Nucleus accumbens (tissue), 56 donors: ENCODE data around the gene MYH8.

Source experiments
- DNase-seq, 56 donors: peaks; one replicate each; lab custom pipeline; 2025; lab: John Stamatoyannopoulos, UW

The MYH8 gene

DNA sequence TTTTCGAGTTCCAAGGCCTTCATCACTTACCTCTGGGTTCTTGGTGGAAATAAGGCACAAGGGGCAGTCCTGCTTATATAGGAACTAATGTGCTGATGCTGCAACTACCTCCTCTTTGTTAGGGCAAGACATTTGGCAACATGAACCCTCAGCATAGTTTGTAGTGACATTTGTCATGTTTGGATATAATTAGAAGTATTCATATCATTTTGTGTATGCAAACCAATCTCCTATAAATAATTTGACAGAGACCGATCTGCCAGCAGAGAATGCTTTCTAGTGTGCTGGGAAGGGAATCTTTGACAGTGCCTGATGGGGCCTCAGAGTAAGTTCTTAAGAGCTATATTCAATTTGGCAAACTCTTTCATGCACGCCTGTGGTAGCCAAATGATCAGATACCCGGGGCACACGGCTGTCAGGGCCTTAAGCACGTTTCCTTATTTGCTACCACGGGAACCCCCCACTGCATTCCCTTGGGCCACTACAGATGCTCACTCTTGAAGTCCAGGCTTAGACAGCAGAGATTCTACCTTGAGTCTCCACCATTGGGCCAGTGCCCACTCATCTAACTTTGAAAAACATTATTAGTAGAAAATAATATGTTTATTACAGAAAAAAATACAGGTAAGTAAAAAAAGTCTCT, at the start of gene MYH8:
MYH8 (minus strand) TSS at position 51 of the 643 bp plus-strand sequence. CDS start 1,723 bp downstream, outside the sequence.
- DNase-seq: no peak

DNA sequence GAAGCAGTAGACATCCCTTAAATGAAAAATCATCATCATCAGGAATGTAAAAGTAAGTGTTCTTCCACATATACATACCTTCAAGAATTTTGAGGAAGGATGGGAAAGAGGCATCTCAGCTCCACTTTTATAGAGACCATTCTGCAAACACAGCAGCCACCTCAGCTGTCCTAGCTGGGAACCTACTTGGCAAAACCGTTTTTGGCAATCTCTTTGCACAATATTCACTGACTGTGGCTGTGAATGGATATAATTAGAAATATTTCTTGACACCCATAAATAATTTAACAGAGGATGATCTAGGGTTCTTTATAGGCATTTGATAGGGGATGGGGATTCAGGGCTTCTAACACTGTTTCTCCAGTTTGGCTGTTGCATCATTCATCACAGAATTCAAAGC, 47.7 kb upstream of the MYH8 start, which contains the start of gene MYH4:
MYH4 (minus strand) TSS at position 101 of the 400 bp plus-strand sequence. CDS start 2,814 bp downstream, outside the sequence.
- DNase-seq: no peak

DNA sequence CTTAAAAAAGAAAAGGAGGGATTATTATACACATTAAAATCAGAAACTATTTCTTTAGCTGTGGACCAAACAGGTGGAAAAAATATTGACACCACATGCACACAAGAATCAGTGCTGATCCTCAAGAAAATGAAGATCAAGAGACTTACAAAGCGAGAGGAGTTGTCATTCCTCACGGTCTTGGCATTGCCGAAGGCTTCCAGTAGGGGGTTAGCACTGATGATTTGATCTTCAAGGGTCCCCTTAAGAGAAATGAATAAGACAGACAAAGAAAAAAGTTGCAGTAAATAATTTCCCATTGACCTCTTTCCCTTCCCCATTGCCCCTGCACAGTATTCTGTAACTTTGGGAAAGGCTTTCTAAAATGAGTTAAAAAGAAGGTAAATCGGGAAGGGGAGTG, 41.7 kb upstream of the MYH8 start:
- DNase-seq: no peak

DNA sequence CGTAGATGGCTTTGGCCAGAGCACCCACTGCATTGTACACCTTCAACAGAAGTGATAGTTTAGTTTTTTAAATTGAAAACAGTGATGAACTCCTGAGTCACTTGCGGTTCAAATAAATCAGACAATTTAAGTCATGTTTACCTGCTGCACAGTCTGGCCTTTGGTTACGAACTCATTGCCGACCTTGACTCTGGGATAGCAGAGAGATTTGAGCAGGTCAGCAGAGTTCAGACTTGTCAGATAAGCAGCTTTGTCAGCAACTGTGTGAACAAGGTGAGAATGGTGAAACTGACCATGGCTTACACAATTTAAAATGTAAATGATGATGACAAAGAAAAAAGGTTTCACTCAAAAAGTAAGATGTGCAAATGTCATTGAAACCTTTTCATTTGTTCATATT, 38.3 kb upstream of the MYH8 start:
- no peak for DNase-seq

DNA sequence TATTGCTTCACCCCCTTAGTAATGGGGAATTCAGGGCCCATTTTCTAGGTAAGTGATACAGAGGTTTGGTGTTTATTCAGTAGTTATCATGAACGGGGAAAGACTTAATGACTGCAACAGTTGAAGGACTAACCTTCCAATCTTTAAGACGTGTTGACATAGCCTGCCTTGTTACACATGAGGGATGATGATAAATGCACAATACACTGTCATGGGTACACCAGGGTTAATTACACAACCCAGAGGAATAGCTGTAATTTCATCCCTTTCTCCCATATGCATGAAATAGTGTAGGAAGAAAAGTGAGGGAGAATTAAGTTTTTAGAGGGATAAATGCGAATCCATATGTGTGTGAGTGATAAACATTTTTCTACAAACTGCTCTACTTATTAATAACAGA, 37.0 kb upstream of the MYH8 start:
- DNase-seq: no peak

GRCh38 chr17:10457952-10458351, 36.2 kb upstream of the MYH8 start:
- no peak for DNase-seq

DNA sequence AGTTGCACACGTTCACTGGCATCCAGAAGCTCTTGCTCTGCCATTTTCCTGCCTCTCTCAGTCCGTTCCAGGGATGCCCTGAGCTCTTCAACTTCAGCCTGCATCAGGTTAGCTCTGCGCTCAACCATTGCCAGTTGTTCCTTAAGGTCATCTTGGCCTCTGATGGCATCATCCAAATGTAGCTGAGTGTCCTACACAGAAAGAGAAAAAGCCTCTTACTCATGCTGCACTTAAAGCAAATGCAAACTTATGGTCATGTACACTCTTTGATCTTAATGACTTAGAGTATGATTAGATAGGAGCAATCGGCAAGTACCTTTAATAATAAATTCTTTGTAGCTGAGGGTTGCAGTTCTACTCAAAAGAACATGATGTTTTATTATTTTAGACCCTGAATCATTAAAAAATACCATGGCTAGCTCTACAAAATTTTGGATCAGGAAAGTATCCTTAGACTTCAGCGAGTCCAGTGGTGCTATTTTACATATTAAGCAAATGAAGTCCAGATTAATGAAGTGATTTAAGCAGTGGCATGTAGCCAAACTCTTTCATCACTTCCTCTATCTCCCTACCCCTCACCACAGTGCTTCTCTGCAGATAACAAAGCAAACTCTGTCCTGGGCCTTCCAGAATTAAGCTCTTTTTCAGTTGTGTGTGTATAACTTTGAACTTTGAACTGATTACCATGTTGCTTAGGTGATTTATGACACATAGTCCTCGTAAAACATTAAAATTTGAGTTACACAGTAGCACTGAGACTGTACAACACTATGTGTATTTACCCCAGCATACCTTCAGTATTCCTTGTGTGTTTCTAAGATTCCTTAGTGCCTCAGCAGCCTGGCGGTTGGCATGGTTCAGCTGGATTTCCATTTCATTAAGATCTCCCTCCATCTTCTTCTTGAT, 25.5 kb upstream of the MYH8 start:
- no peak for DNase-seq

DNA sequence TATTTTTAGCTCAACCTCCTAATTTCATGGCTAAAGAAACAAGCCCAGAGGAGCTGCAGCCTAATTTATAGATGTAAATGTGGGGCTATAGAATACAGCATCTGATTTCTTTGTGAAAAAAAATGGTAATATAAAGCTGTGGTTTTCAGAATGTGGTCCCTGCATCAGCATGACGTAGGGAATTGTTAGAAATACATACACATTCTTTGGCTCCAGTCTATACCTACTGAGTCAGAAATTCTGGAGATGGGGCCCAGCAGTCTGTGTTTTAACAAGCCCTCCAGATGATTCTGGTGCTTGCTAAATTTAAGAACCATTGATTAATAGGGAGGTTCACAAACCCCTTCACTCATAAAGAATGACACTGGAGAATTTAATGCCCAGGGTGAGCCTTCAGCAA, 18.1 kb upstream of the MYH8 start:
- DNase-seq: no peak

DNA sequence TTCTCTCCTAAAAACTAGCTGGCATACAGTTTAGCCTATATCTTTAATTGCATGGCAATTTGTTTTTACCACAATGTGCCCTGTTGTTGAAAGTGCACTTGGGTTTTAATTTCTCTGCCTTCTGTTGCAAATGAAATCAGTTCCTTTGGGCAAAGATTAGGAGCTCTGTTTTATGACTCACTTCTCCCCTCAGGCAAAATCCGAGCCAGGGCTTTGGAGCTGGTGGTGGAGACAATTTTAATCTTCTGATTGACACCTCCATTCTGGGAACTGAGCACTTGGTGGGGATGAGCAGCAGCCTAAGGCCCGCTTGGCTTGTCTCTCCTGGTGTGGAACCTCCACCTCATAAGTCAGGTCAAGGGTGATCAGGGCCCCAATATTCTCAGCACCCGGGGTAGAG, 13.3 kb upstream of the MYH8 start:
- DNase-seq: no peak

- DNase-seq: no peak
These were observed 7.8 kb upstream of the MYH8 start for GRCh38 chr17:10429421-10430045.

DNA sequence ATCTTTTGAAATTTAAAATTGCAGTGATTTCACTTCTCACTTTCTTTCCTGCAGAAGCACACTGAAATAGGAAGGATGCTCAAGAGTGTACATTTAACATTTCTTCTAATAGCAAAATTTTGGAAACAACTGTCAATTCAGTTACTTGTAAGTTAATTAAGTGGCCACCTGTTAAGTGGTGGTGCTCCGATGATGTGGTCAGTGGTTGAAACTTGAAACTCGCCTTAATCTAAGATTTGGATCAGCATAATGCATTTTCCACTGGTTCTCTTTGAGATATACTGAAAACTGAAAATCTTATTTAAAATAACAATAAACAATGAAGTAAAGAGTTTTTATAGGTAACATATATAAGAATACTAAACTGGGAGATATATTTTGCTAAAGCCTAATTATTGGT, 7.0 kb upstream of the MYH8 start:
- DNase-seq: no peak

DNA sequence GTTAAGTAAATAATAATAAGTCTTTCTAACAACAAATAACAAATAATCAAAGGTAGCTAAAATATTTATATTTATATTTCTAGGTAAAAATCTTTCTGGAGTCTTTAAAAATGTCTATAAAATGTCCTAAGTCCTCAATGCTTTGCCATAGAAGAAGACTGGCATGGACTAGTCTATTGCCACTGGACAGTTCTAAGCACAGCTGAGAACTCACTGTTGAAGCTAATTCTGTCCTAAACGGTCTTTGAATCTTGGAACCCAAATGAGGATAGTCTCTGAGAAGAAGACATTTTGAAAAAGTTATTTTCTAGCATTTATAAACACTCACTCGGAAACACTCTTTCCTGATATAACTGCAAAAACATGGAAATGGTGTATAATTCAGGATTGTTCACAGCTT, 539 bp downstream of the MYH8 start:
- DNase-seq: no peak

DNA sequence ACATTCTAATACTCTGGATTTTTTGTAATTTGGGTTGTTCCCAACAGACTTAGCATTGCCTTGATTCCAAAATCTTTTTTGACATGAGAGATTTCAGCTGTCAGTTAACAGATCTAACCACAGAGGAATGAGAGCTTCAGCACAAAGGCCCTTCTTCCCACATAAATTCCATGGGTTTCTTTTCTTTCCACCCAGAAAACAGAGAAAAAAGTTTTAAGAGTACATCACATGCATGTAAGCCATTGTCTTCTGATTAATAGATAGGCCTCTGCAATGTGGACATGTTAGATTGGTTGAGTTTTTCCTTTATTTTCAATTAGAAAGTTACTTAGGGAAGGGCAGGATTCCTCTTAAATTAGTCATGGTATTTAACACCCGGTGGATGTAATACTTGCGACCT, 939 bp downstream of the MYH8 start:
- no peak for DNase-seq

DNA sequence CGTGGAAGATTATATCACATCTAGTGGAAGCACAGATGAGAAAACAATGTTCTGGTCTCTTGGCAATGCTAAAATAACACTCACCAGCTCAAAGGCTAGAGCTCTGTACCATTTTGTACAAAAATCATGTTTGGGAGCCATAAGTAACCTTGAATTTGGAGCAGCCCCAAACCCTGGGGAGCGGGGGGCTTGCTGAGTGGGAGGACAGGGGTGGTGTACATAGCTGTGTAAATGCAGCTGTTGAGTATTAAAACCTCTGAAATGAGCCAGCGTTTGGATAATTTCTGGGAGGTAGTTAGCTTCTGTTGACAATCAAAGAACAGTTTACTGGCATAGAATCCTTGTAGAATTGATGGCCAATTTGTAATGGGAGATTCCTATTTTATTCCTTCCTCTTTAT, 4.3 kb downstream of the MYH8 start:
- DNase-seq: no peak

GRCh38 chr17:10415161-10415560, 6.6 kb downstream of the MYH8 start:
- no peak for DNase-seq

DNA sequence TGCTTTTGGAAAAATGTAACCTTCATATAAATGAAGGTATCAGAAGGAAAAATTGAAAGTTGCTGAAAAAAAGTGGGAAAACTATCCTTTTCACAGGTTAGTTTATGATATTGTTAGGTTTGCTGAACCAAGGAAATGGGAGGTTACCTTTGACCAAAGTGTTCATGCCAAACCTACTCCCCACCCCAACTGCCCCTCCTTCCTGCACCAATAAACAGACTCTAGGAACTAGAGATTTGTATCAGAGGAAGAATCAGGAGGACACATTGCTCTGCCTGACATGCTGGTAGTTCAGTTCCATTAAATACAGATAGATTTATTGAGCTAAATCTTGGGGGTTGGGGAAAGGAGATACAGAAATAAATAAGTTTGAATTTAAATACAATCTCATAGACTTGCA, 18.2 kb downstream of the MYH8 start:
- DNase-seq: no peak

DNA sequence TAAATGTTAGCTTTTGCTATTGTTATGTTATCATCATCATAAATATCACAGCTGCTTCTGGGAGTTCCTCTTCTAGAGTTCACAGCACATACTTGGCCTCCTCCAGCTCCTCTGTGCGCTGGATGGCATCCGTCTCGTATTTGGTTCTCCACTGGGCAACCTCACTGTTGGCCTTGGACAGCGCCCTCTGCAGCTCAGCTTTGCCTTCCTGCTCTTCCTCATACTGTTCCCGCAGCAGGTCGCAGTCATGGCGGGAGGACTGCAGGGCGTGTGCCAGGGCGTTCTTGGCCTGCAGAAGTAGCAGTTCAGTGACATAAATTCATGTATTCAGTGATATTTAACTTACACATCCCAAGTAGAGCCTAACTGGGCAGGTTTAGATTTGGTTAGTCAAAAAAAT, 23.4 kb downstream of the MYH8 start:
- no peak for DNase-seq

DNA sequence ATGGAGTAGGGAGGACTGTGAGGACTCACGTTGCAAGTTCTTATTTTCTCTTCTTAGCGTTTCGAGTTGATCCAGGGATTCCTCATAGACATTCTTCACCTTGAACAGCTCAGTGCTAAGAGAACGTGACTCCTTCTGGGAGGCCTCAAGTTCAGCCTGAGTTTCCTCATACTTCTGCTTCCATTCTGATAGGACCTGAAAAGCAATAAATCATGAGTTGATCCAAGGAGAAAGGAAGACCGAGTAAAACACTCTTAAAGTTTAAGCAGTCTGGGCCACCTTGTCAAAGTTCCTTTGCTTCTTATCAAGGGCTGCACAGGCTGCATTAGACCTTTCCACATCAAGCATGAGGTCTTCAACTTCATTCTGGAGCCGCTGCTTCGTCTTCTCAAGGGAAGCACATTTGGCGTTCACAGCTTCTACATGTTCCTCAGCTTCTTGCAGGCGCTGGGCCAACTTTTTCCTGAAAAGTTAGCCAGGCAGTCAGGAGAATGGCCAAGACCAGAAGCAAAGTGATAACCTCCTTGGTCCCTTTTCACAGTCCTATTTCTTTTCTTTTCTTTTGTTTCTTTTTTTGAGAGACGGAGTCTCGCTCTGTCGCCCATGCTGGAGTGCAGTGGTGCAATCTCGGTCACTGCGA, 25.1 kb downstream of the MYH8 start:
- DNase-seq: no peak

DNA sequence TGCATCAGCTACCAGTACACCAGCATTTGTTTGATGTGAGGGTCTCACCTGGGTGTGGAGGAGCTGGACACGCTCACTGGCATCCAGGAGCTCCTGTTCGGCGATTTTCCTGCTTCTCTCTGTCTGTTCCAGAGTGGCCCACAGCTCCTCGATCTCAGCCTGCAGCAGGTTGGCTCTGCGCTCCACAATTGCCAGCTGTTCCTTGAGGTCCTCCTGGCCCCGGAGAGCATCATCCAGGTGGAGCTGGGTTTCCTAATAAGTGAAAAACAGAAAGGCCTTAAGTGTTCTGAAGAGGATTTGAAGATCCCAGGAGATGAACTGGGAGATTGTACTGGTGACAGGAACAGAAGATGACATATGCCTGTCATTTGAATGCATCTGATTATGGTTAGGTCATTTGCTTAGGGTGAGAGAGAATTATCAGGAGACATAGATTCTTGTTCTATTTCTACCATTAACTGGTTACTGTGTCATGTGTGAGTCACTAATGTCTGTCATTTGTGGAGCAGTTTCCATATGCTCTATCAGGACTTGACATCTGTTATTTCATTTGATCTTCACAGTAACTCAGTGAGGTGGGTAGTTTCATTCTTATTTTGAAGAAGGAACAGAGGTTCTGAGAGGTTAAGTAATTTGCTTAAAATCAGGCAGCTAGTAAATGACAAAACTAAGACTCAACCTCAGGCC, 27.4 kb downstream of the MYH8 start:
- no peak for DNase-seq

DNA sequence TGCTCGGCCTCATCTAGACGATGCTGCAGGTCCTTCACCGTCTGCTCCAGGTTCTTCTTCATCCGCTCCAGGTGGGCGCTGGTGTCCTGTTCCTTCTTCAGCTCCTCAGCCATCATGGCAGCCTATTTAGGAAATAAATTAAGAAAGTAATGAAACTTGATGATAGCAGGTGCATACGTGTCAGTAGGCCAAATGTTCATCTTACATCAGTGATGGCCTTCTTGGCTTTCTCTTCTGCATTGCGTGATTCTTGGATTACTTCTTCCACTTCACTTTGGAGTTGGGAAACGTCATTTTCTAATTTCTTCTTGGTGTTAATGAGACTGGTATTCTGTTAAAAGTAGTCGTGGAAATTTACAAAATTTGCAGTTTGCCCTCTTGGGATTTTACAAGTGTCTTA, 28.9 kb downstream of the MYH8 start:
- no peak for DNase-seq
